GM19043 (cell line): ENCODE measurements around the gene TAF1B.

ENCODE experiments used
- ATAC-seq: cut with Tn5 transposase; IDR thresholded peaks from one replicate; pipeline ENCODE4 v1.9.1; 2021; ENCODE audit warnings: low read depth; ENCODE audit not compliant: unreplicated experiment

The TAF1B gene

DNA sequence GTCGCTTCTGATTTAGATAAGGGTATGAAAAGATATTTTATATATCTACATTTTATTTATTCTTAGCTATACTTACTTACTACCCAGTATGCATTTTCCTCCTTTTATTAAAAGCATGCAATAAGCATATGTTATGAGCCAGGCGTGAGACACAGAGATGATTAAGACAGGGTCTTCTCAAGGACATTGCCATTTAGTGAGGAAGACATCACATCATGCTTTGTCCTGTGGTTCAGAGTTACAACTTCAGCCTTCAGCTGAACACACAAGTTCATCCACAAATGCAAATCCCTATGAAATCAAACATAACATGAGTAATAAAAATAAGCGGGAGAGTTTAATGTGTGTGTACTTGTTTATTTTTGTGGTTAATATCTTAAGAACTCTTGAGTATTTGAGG is 138.4 kb downstream of the TAF1B start:
- no peak for ATAC-seq

DNA sequence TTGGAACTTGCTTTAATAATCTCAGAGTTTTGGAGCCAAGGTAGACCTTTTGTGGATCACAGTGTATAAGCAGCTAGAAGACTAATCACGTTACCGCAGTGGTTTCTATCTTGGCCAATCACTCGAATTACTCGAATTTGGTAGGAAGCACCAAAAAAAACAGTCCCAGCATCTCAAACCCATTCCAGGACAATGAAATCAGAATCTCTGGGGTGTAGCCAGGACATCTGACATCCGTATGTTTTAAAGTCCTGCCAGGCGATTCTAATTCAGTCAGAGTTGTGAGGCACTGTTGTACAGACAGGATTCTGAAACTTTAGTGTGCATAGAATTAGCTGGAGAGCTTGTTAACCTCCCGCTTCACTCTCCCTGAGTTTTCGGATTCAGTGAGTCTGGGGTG is 139.0 kb downstream of the TAF1B start:
- no peak for ATAC-seq

DNA sequence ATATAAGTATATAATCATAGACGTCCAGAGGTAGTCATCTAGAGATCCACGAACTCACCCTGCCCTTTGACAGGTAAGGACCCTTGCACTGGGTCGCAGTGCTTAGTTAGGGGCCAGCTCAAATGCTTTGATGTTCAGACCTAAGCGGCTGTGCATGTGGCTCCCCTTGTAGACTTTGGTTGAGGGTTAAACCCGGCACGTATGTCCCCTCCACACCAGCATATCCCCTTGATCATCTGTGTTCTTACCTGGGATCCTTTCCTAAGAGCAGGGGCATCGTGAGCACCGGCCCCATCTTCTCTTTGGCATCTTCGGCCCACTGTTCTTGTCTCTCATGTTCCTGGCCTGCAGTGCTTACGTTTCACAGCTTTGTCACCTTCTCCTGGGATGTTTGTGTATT is 139.6 kb downstream of the TAF1B start:
- no peak for ATAC-seq

DNA sequence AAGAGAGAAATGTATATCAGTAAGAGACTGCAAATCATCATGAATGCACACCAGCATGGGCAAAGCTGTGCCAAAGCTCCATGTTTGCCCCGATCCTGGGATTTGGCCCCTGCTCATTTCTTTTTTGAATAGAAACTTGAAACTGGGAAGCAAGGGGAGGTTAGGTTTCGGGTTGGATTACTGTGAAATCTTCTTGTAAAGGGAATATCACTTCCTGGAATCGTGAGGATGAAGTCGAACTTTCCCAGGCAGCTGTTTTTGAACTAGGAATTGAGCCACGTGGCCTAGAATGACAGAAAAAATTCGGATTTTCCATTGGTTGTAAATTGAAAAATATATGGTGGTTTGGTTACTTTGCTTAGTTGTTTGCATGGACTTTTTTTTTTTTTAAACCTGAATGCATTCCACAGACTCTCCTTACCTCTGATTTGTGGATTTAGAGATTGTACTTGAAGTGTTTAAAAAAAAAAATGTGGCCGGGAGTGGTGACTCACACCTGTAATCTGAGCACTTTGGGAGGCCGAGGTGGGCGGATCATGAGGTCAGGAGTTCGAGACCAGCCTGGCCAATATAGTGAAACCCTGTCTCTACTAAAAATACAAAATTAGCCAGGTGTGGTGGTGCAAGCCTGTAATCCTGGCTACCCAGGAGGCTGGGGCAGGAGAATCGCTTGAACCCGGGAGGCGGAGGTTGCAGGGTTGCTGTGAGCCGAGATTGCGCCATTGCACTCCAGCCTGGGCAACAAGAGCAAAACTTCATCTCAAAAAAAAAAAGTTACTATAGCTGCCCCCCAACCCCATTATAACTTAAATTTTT is 140.3 kb downstream of the TAF1B start:
- ATAC-seq, result no peak
